Upper lobe of right lung (tissue), 1 donor: ENCODE data around the gene ARMH3. TPM values are rescaled to one million over a fixed set of nuclear protein-coding genes. Genes with fewer than 3 reads are reported as not detected.
A peak's percentile ranks its signal among the peaks of the same experiment; 100 is the strongest.
"Not testable (repeated sequence)": the region's sequence is repeated elsewhere in the genome, so short reads cannot be mapped to it uniquely, and the experiment has no call there.

Experiments
- ATAC-seq: fragments of 200-7000 bp; cut with Tn5 transposase; one replicate; pipeline ENCODE4 v1.9.1; 2020; ENCODE audit warnings: mild to moderate bottlenecking, moderate library complexity
- DNase-seq: peaks from one replicate; pipeline ENCODE4 v3.0.0-alpha.2; 2020
- H3K27ac ChIP-seq: fragments of 200-600 bp; one replicate; pipeline ENCODE4 v1.8.0; 2022
- H3K27me3 ChIP-seq: fragments of 200-600 bp; one replicate; pipeline ENCODE4 v1.8.0; 2022; ENCODE audit warnings: mild to moderate bottlenecking
- H3K36me3 ChIP-seq: fragments of 200-600 bp; one replicate; pipeline ENCODE4 v1.8.0; 2022
- H3K4me1 ChIP-seq: fragments of 200-600 bp; one replicate; pipeline ENCODE4 v1.8.0; 2022
- H3K4me3 ChIP-seq: fragments of 200-600 bp; one replicate; pipeline ENCODE4 v1.8.0; 2022; ENCODE audit warnings: mild to moderate bottlenecking
- H3K9me3 ChIP-seq: fragments of 200-600 bp; one replicate; pipeline ENCODE4 v1.8.0; 2022
- CTCF ChIP-seq: fragments of 200-600 bp; IDR thresholded peaks from one replicate; pipeline ENCODE4 v1.8.0; 2022; ENCODE audit warnings: antibody characterized with exemption
- intact Hi-C: fragments of 100-400 bp; cut with DNase I; formaldehyde crosslinking; loops from one replicate; pipeline ENCODE4 v1.11.0; 2022
- total RNA-seq: library from RNA; stranded (reverse); fragmentation: NEBNext Ultra II Directional; extraction: Animal tissue kit (Norgen Biotek cat#: 25700); gene quantifications from one replicate; pipeline ENCODE4 v1.2.1, GENCODE V29; 2021
- donor health status: DM: no; HTN: yes; CAD: no; lungs with severe emphysema.

The ARMH3 gene
- total RNA-seq, 1 donor from 2014 or later: 37.2 TPM

- no peaks in the 10 kb centered on the region for H3K27me3 ChIP-seq
- no peak overlapping the region for H3K27ac ChIP-seq
- no peaks in the 10 kb centered on the region for H3K9me3 ChIP-seq
- no peak for TF ChIP-seq CTCF
- peaks cover 65% of the 10 kb centered on the region for H3K36me3 ChIP-seq
- no peak overlapping the region for H3K4me3 ChIP-seq
- ATAC-seq: no peak
- intact Hi-C loops: no loop called here
- H3K4me1 ChIP-seq: peaks cover 5% of the 10 kb centered on the region
- DNase-seq: no peak
Measured at GRCh38 chr10:101993651-101994200, 62.2 kb downstream of the ARMH3 start.

- no peak for ATAC-seq
- DNase-seq: no peak
- Histone ChIP-seq H3K27ac (no peak overlapping the region), H3K27me3 (no peaks in the 10 kb centered on the region), H3K9me3 (no peaks in the 10 kb centered on the region), H3K36me3 (peaks cover 70% of the 10 kb centered on the region), H3K4me3 (no peak overlapping the region), H3K4me1 (peaks cover 5% of the 10 kb centered on the region)
- intact Hi-C loops: no loop called here
- no peak for TF ChIP-seq CTCF
Measured at GRCh38 chr10:101993221-101993620, 62.8 kb downstream of the ARMH3 start.

- no peak for TF ChIP-seq CTCF
- Histone ChIP-seq H3K4me3 (no peak overlapping the region), H3K4me1 (peaks cover 13% of the 10 kb centered on the region), H3K27me3 (no peaks in the 10 kb centered on the region), H3K36me3 (peaks cover 73% of the 10 kb centered on the region), H3K9me3 (no peaks in the 10 kb centered on the region), H3K27ac (no peak overlapping the region)
- intact Hi-C loops: no loop called here
- DNase-seq (no peak), ATAC-seq (no peak)
Measured at GRCh38 chr10:101987136-101987535, 68.8 kb downstream of the ARMH3 start.

GRCh38 chr10:101986624-101986971 lies 69.4 kb downstream of the ARMH3 start:
- Histone ChIP-seq H3K9me3 (no peaks in the 10 kb centered on the region), H3K4me1 (peaks cover 13% of the 10 kb centered on the region), H3K27me3 (no peaks in the 10 kb centered on the region), H3K27ac (no peak overlapping the region), H3K36me3 (peaks cover 69% of the 10 kb centered on the region), H3K4me3 (no peak overlapping the region)
- peak; percentile 81 for ATAC-seq
- DNase-seq: peak; percentile 75
- intact Hi-C loops: no loop called here
- no peak for TF ChIP-seq CTCF

GRCh38 chr10:101980677-101981076 lies 75.3 kb downstream of the ARMH3 start:
- H3K27ac ChIP-seq, H3K4me1 ChIP-seq, H3K4me3 ChIP-seq, H3K9me3 ChIP-seq, ATAC-seq, H3K27me3 ChIP-seq, intact Hi-C loops, DNase-seq: not testable (repeated sequence)
- H3K36me3 ChIP-seq: peaks cover 35% of the 10 kb centered on the region

GRCh38 chr10:101974091-101974971 lies 81.6 kb downstream of the ARMH3 start:
- Histone ChIP-seq H3K36me3 (peaks cover 60% of the 10 kb centered on the region), H3K4me3 (peak overlapping the region; percentile 8), H3K4me1 (peaks cover 11% of the 10 kb centered on the region), H3K27ac (no peak overlapping the region), H3K9me3 (no peaks in the 10 kb centered on the region), H3K27me3 (no peaks in the 10 kb centered on the region)
- no peak for TF ChIP-seq CTCF
- peak; percentile 55 for ATAC-seq
- intact Hi-C loops: no loop called here
- DNase-seq: no peak
